Upper lobe of right lung (tissue), 1 donor: ENCODE results near the gene SRPK2. TPM values are rescaled to one million over a fixed set of nuclear protein-coding genes. Genes with fewer than 3 reads are reported as not detected.
"Not testable (repeated sequence)": the region's sequence is repeated elsewhere in the genome, so short reads cannot be mapped to it uniquely, and the experiment has no call there.

Experiments used
- ATAC-seq: fragments of 200-7000 bp; cut with Tn5 transposase; one replicate; pipeline ENCODE4 v1.9.1; 2020; ENCODE audit warnings: mild to moderate bottlenecking, moderate library complexity
- DNase-seq: peaks from one replicate; pipeline ENCODE4 v3.0.0-alpha.2; 2020
- H3K27ac ChIP-seq: fragments of 200-600 bp; one replicate; pipeline ENCODE4 v1.8.0; 2022
- H3K27me3 ChIP-seq: fragments of 200-600 bp; one replicate; pipeline ENCODE4 v1.8.0; 2022; ENCODE audit warnings: mild to moderate bottlenecking
- H3K36me3 ChIP-seq: fragments of 200-600 bp; one replicate; pipeline ENCODE4 v1.8.0; 2022
- H3K4me1 ChIP-seq: fragments of 200-600 bp; one replicate; pipeline ENCODE4 v1.8.0; 2022
- H3K4me3 ChIP-seq: fragments of 200-600 bp; one replicate; pipeline ENCODE4 v1.8.0; 2022; ENCODE audit warnings: mild to moderate bottlenecking
- H3K9me3 ChIP-seq: fragments of 200-600 bp; one replicate; pipeline ENCODE4 v1.8.0; 2022
- CTCF ChIP-seq: fragments of 200-600 bp; IDR thresholded peaks from one replicate; pipeline ENCODE4 v1.8.0; 2022; ENCODE audit warnings: antibody characterized with exemption
- intact Hi-C: fragments of 100-400 bp; cut with DNase I; formaldehyde crosslinking; loops from one replicate; pipeline ENCODE4 v1.11.0; 2022
- total RNA-seq: library from RNA; stranded (reverse); fragmentation: NEBNext Ultra II Directional; extraction: Animal tissue kit (Norgen Biotek cat#: 25700); gene quantifications from one replicate; pipeline ENCODE4 v1.2.1, GENCODE V29; 2021
- donor health status: DM: no; HTN: yes; CAD: no; lungs with severe emphysema.

SRPK2 gene
- total RNA-seq, 1 donor from 2014 or later = 48.5 TPM

GRCh38 chr7:105350906-105351305 lies 37.8 kb downstream of the SRPK2 start:
- no peak for DNase-seq
- H3K4me3 ChIP-seq = no peak overlapping the region
- no peak for TF ChIP-seq CTCF
- intact Hi-C loops = no loop called here
- H3K27ac ChIP-seq = no peak overlapping the region
- H3K36me3 ChIP-seq = no peaks in the 10 kb centered on the region
- peaks cover 41% of the 10 kb centered on the region for H3K4me1 ChIP-seq
- H3K27me3 ChIP-seq = no peaks in the 10 kb centered on the region
- ATAC-seq = no peak
- no peaks in the 10 kb centered on the region for H3K9me3 ChIP-seq

DNA sequence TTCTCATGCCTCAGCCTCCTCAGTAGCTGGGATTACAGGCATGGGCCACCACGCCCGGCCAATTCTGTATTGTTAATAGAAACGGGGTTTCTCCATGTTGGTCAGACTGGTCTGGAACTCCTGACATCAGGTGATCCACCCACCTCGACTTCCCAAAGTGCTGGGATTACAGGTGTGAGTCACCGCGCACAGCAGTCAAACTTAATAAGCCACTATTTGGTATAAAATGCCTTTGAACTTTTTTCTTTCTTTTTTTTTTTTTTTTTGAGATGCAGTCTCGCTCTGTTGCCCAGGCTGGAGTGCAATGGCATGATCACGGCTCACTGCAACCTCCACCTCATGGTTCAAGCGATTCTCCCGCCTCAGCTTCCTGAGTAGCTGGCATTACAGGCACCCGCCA lies 40.5 kb downstream of the SRPK2 start:
- ATAC-seq, H3K36me3 ChIP-seq, H3K4me3 ChIP-seq, H3K9me3 ChIP-seq, H3K27ac ChIP-seq, intact Hi-C loops, DNase-seq, H3K27me3 ChIP-seq: not testable (repeated sequence)
- peaks cover 32% of the 10 kb centered on the region for H3K4me1 ChIP-seq

DNA sequence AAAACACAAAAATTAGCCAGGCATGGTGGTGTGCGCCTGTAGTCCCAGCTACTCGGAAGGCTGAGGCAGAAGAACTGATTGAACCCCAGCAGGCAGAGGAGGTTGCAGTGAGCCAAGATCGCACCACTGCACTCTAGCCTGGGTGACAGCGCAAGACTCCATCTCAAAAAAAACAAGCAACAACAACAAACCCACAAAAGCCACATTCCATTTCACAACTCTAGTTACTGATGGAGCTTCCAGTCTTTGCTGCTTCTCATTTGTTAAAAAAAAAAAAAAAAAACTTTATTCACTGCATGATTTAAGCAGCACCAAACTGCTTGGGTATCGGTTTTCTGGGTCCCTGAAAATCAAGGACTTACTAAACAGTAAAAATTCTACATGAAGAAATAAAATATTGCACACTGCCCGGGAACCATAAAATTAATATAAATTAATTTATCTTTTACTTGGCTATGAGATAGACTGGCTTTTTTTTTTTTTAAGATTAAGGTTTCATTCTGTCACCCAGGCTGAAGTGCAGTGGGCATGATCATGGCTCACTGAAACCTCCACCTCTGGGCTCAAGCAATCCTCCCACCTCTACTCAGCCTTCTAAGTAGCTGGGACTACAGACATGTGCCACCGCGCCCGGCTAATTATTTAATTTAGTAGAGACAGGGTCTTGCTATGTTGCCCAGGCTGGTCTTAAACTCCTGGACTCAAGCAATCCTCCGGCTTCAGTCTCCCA lies 42.0 kb downstream of the SRPK2 start:
- Histone ChIP-seq H3K4me3 (no peak overlapping the region), H3K36me3 (no peaks in the 10 kb centered on the region), H3K4me1 (peaks cover 20% of the 10 kb centered on the region), H3K27me3 (no peaks in the 10 kb centered on the region), H3K27ac (no peak overlapping the region), H3K9me3 (no peaks in the 10 kb centered on the region)
- DNase-seq (no peak), ATAC-seq (peak; percentile 70)
- no peak for TF ChIP-seq CTCF
- intact Hi-C loops = no loop called here

- no peak for DNase-seq
- Histone ChIP-seq H3K27me3 (no peaks in the 10 kb centered on the region), H3K9me3 (no peaks in the 10 kb centered on the region), H3K27ac (no peak overlapping the region), H3K4me3 (no peak overlapping the region), H3K4me1 (peaks cover 14% of the 10 kb centered on the region), H3K36me3 (no peaks in the 10 kb centered on the region)
- intact Hi-C loops = no loop called here
- peak; percentile 14 for ATAC-seq
- no peak for TF ChIP-seq CTCF
Measured at GRCh38 chr7:105346138-105346537, 42.6 kb downstream of the SRPK2 start.

DNA sequence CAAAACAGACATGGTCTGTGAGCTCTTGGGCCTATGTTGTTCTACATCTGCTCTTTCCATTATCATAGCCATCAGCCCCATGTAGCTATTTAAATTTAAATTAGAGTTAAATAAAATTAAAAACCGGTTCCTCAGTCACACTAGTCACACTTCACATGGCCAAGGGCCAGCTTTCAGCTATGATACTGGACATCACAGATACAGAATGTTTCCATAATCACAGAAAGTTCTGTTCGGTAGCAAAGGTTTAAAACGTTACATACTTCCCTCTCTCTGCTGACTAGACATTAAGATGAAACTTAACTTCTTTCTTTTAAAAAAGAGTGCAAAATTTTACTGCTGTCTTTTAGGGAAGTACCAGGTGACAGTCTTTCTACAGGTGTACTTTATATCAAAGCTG lies 43.0 kb downstream of the SRPK2 start:
- H3K9me3 ChIP-seq = no peaks in the 10 kb centered on the region
- peaks cover 13% of the 10 kb centered on the region for H3K4me1 ChIP-seq
- intact Hi-C loops = no loop called here
- no peak for DNase-seq
- ATAC-seq = no peak
- no peak overlapping the region for H3K4me3 ChIP-seq
- no peaks in the 10 kb centered on the region for H3K27me3 ChIP-seq
- no peak for TF ChIP-seq CTCF
- H3K36me3 ChIP-seq = no peaks in the 10 kb centered on the region
- H3K27ac ChIP-seq = no peak overlapping the region

- DNase-seq (no peak), ATAC-seq (no peak)
- no peak overlapping the region for H3K27ac ChIP-seq
- no peak overlapping the region for H3K4me3 ChIP-seq
- H3K4me1 ChIP-seq = peaks cover 13% of the 10 kb centered on the region
- no peaks in the 10 kb centered on the region for H3K27me3 ChIP-seq
- H3K36me3 ChIP-seq = no peaks in the 10 kb centered on the region
- no peak for TF ChIP-seq CTCF
- no peaks in the 10 kb centered on the region for H3K9me3 ChIP-seq
- intact Hi-C loops = no loop called here
Measured at GRCh38 chr7:105345003-105345402, 43.7 kb downstream of the SRPK2 start.
